ENCODE data around the gene KRT26. TPM values are rescaled to one million over a fixed set of nuclear protein-coding genes. Genes with fewer than 3 reads are reported as not detected.

The KRT26 gene
- total RNA-seq, 1 experiment from 2014 or later, result not detected

GRCh38 chr17:40794466-40794865 lies 22.5 kb upstream of the KRT26 start:
- peaks cover 24% of the 10 kb centered on the region for H3K27me3 Mint-ChIP-seq (ENCODE audit: low read depth)
- H3K79me2 ChIP-seq (ENCODE audit: insufficient read depth, low read length), result no peaks in the 10 kb centered on the region
- H2BK15ac ChIP-seq (ENCODE audit: low read depth, low read length), result no peak overlapping the region
- no peak overlapping the region for H3K4me3 Mint-ChIP-seq
- H3K23ac ChIP-seq (ENCODE audit: insufficient read length, low read depth, low read length), result no peak overlapping the region
- H2BK120ac ChIP-seq (ENCODE audit: low read depth, low read length, poor library complexity, severe bottlenecking), result no peak overlapping the region
- H3K4ac ChIP-seq (ENCODE audit: low read depth, low read length), result no peak overlapping the region
- no peak overlapping the region for H2AFZ ChIP-seq (ENCODE audit: low read length)
- H3K27ac ChIP-seq (ENCODE audit: insufficient read length, low read depth, low read length), result no peak overlapping the region
- H3K23me2 ChIP-seq (ENCODE audit: insufficient read length, low read depth, low read length, poor library complexity, severe bottlenecking), result no peaks in the 10 kb centered on the region
- no peaks in the 10 kb centered on the region for H3K9me3 ChIP-seq (ENCODE audit: control insufficient read depth, low read depth, low read length)
- no peaks in the 10 kb centered on the region for H3K4me1 ChIP-seq (ENCODE audit: insufficient read depth, low read length)
- H3K27ac Mint-ChIP-seq, result no peak overlapping the region
- no peak overlapping the region for H3K56ac ChIP-seq (ENCODE audit: insufficient read length, low read depth, low read length)
- no peaks in the 10 kb centered on the region for H3K79me1 ChIP-seq (ENCODE audit: insufficient read depth, low read depth, low read length, poor library complexity, severe bottlenecking)
- DNase-seq, result no peak
- H2BK5ac ChIP-seq (ENCODE audit: insufficient read length, low read length), result no peak overlapping the region
- no CpG with 5 or more reads among the region's 2 CpGs for WGBS (ENCODE audit: extremely low coverage, insufficient read length, low lambda C conversion rate)
- no peak for TF ChIP-seq CTCF (conservative IDR thresholded peaks at IDR 0.05)
- no peak overlapping the region for H4K5ac ChIP-seq (ENCODE audit: insufficient read length, low read depth, low read length)
- no peak overlapping the region for H3K9ac ChIP-seq (ENCODE audit: extremely low read depth, insufficient read length, low read length)
- no peak overlapping the region for H3K4me2 ChIP-seq (ENCODE audit: insufficient read depth, insufficient read length, low read length)
- no peaks in the 10 kb centered on the region for H3K9me3 Mint-ChIP-seq
- no peaks in the 10 kb centered on the region for H3K36me3 Mint-ChIP-seq (ENCODE audit: insufficient read depth in 1 of 3, low read depth in 3 of 3)
- no peaks in the 10 kb centered on the region for H4K20me1 ChIP-seq (ENCODE audit: control insufficient read depth, insufficient read depth, insufficient read length)
- no peak overlapping the region for H3K18ac ChIP-seq (ENCODE audit: insufficient read length, low read depth, low read length)
- no peak overlapping the region for H2BK12ac ChIP-seq (ENCODE audit: insufficient read length, low read depth, low read length)
- no peak overlapping the region for H2AK5ac ChIP-seq (ENCODE audit: insufficient read length, low read length)
- no peak overlapping the region for H2BK20ac ChIP-seq (ENCODE audit: low read depth, low read length, poor library complexity, severe bottlenecking)
- H4K91ac ChIP-seq (ENCODE audit: insufficient read length, low read depth, low read length), result no peak overlapping the region
- no peaks in the 10 kb centered on the region for H3K27me3 ChIP-seq (ENCODE audit: insufficient read depth, low read length)
- no peak overlapping the region for H3T11ph ChIP-seq (ENCODE audit: low read length)
- no peak overlapping the region for H3K14ac ChIP-seq (ENCODE audit: insufficient read depth, low read length)
- no peaks in the 10 kb centered on the region; a peak in 1 of 4 replicates for H3K4me1 Mint-ChIP-seq
- H4K8ac ChIP-seq (replicated peaks; ENCODE audit: insufficient read length, low read depth, low read length), result no peak overlapping the region
